Measurements from ENCODE around the gene QRSL1. TPM values are rescaled to one million over a fixed set of nuclear protein-coding genes. Genes with fewer than 3 reads are reported as not detected.

Gene QRSL1
- total and polyA plus RNA-seq, 2 donors (not counting 3 experiments of a cell fraction or from before 2014, with no cell fraction given), result 4.3 to 11.3 TPM

DNA sequence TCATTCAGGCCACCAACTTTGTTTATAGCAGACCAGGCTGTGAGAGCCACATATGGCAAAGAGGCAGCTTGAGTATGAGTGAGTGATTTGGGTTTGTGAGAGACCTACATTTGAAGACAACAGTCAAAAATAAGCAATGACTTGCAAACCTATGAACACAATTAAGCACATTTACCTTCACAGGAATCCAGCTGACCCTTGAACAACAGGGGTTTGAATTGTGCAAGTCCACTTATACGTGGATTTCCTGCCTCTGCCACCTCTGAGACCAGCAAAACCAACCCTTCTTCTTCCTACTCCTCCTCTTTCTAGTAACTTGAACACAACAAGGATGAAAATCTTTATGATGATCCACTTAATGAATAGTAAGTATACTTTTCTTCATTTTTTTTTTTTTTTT lies 10.2 kb upstream of the QRSL1 start:
- no peaks in the 10 kb centered on the region for H3K27me3 ChIP-seq (ENCODE audit: control insufficient read depth in 2 of 2, insufficient read depth in 2 of 2, low read length in 2 of 2)
- ChIA-PET CTCF (interaction anchor here (0.7 kb wide), 2 partner anchors 40 to 329 kb away, joined by 3 to 4 read pairs; no protein-coding TSS in a partner anchor), POLR2A (no interaction called here)
- no peaks in the 10 kb centered on the region for H3K9me3 ChIP-seq (replicated peaks; ENCODE audit: control insufficient read depth, insufficient read depth, low read length)
- no peak overlapping the region for H2AFZ ChIP-seq (ENCODE audit: low read depth, low read length)
- dilution Hi-C loops (cut with MboI; ENCODE audit: extremely low pct_ligation_motif_present, low sequenced_read_pairs) (no loop called here), intact Hi-C loops (cut with micrococcal nuclease) (no loop called here)
- TF ChIP-seq POLR2AphosphoS5 (IDR thresholded peaks at IDR 0.05; ENCODE audit: insufficient read depth, low read depth, low read length) (no peak), FOS (IDR thresholded peaks at IDR 0.05; ENCODE audit: borderline replicate concordance, insufficient read depth, low read length) (no peak), EZH2 (IDR thresholded peaks at IDR 0.05; ENCODE audit: borderline replicate concordance, low read depth, low read length, severe bottlenecking) (no peak), MAX (IDR thresholded peaks at IDR 0.05; ENCODE audit: insufficient read depth, insufficient read length) (no peak), JUN (IDR thresholded peaks at IDR 0.05; ENCODE audit: borderline replicate concordance, insufficient read depth, insufficient read length, low read depth) (no peak), POLR2A (IDR thresholded peaks at IDR 0.05; ENCODE audit: low read depth, low read length) (no peak), MYC (IDR thresholded peaks at IDR 0.05; ENCODE audit: low read depth, low read length) (no peak), GATA2 (IDR thresholded peaks at IDR 0.05; ENCODE audit: insufficient read depth, insufficient read length, low read depth, low read length) (no peak)
- TF ChIP-seq, protein P1, sequence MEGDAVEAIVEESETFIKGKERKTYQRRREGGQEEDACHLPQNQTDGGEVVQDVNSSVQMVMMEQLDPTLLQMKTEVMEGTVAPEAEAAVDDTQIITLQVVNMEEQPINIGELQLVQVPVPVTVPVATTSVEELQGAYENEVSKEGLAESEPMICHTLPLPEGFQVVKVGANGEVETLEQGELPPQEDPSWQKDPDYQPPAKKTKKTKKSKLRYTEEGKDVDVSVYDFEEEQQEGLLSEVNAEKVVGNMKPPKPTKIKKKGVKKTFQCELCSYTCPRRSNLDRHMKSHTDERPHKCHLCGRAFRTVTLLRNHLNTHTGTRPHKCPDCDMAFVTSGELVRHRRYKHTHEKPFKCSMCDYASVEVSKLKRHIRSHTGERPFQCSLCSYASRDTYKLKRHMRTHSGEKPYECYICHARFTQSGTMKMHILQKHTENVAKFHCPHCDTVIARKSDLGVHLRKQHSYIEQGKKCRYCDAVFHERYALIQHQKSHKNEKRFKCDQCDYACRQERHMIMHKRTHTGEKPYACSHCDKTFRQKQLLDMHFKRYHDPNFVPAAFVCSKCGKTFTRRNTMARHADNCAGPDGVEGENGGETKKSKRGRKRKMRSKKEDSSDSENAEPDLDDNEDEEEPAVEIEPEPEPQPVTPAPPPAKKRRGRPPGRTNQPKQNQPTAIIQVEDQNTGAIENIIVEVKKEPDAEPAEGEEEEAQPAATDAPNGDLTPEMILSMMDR (IDR thresholded peaks at IDR 0.05; ENCODE audit: extremely low read depth in 1 of 2, insufficient read depth in 1 of 2, low read depth in 1 of 2, low read length in 2 of 2), result no peak
- peaks cover 7% of the 10 kb centered on the region for H3K4me1 ChIP-seq (ENCODE audit: control insufficient read depth, extremely low read depth, insufficient read depth, low read length)
- FAIRE-seq (no peak), DNase-seq (ENCODE audit: low read depth, low spot score) (no peak)
- H3K9ac ChIP-seq (replicated peaks; ENCODE audit: extremely low read depth, insufficient read depth, low read length), result no peak overlapping the region
- no peak overlapping the region for H3K4me2 ChIP-seq (ENCODE audit: insufficient read depth, low read length)
- H3K4me3 ChIP-seq (replicated peaks in 1 of 3; ENCODE audit: insufficient read depth in 1 of 3, low read depth in 1 of 3, low read length in 3 of 3), result no peak overlapping the region
- BruUV-seq (replicated peaks), result no TSS peak
- H4K20me1 ChIP-seq (replicated peaks; ENCODE audit: control insufficient read depth, extremely low read depth, insufficient read depth, low read length), result no peaks in the 10 kb centered on the region
- no peaks in the 10 kb centered on the region for H3K9me1 ChIP-seq (replicated peaks; ENCODE audit: control insufficient read depth, extremely low read depth, insufficient read depth, low read length)
- no peaks in the 10 kb centered on the region for H3K79me2 ChIP-seq (ENCODE audit: control insufficient read depth, insufficient read depth, low read length)
- no peak overlapping the region for H3K27ac ChIP-seq (ENCODE audit: insufficient read depth, low read depth, low read length)
- no peaks in the 10 kb centered on the region for H3K36me3 ChIP-seq (ENCODE audit: control insufficient read depth in 2 of 2, extremely low read depth in 1 of 2, insufficient read depth in 2 of 2, low read length in 2 of 2)

Data from endothelial cell of umbilical vein (primary cell).